ENCODE results near the gene MYF5. TPM values are rescaled to one million over a fixed set of nuclear protein-coding genes. Genes with fewer than 3 reads are reported as not detected.

Gene MYF5
- total and polyA plus RNA-seq, 2 of the 13 experiments (the other 11 are each of a cell fraction or from before 2014, with no cell fraction given), result not detected

GRCh38 chr12:80684077-80684495 is 32.6 kb upstream of the MYF5 start:
- no TSS peak for BruUV-seq (replicated peaks)
- H3K27me3 ChIP-seq (ENCODE audit: control insufficient read depth in 1 of 2, insufficient read depth in 2 of 2, low read length in 2 of 2), result no peaks in the 10 kb centered on the region
- no peak overlapping the region for H2AFZ ChIP-seq (ENCODE audit: low read length)
- ChIA-PET CTCF (ENCODE audit: low intra/inter-chr PET ratio, low total read pairs) (no interaction called here), POLR2A (no interaction called here)
- no peaks in the 10 kb centered on the region for H3K36me3 ChIP-seq (replicated peaks in 1 of 2; ENCODE audit: control insufficient read depth in 1 of 2, insufficient read depth in 2 of 2, low read length in 2 of 2)
- FAIRE-seq, result no peak
- no peak overlapping the region for H3K4me3 ChIP-seq (replicated peaks in 1 of 3; ENCODE audit: insufficient read depth in 1 of 3, low read depth in 2 of 3, low read length in 3 of 3)
- in situ Hi-C loops (cut with HindIII; ENCODE audit: extremely low pct_ligation_motif_present, low pct_unique_long_range_greater_than_20kb), result no loop called here
- no peaks in the 10 kb centered on the region for H4K20me1 ChIP-seq (ENCODE audit: insufficient read depth, low read length)
- 53% methylated on average over 7 of the region's 7 CpGs for WGBS (ENCODE audit: low lambda C conversion rate)
- no peaks in the 10 kb centered on the region for H3K79me2 ChIP-seq (ENCODE audit: insufficient read depth, low read length)
- no peak for DNase-seq (ENCODE audit: low spot score)
- H3K9ac ChIP-seq (ENCODE audit: insufficient read depth, low read depth, low read length), result no peak overlapping the region
- no peak for ATAC-seq
- no peaks in the 10 kb centered on the region for H3K4me1 ChIP-seq (ENCODE audit: insufficient read depth, low read length)
- H3K9me3 ChIP-seq (ENCODE audit: low read length), result no peaks in the 10 kb centered on the region
- TF ChIP-seq ATF1 (CRISPR knock-in tag; IDR thresholded peaks at IDR 0.05) (no peak), ZFP36 (IDR thresholded peaks at IDR 0.05; ENCODE audit: borderline replicate concordance, low read depth, low read length, partially characterized antibody) (no peak), ZNF737 (CRISPR knock-in tag; IDR thresholded peaks at IDR 0.05; ENCODE audit: borderline replicate concordance) (no peak), ZNF274 (CRISPR knock-in tag; IDR thresholded peaks at IDR 0.05) (no peak), PBX2 (CRISPR knock-in tag; IDR thresholded peaks at IDR 0.05) (no peak), POGZ (CRISPR knock-in tag; IDR thresholded peaks at IDR 0.05) (no peak), ZNF143 (CRISPR knock-in tag; IDR thresholded peaks at IDR 0.05) (no peak), SKI (IDR thresholded peaks at IDR 0.05; ENCODE audit: partially characterized antibody) (no peak)
- TF ChIP-seq, protein P1, sequence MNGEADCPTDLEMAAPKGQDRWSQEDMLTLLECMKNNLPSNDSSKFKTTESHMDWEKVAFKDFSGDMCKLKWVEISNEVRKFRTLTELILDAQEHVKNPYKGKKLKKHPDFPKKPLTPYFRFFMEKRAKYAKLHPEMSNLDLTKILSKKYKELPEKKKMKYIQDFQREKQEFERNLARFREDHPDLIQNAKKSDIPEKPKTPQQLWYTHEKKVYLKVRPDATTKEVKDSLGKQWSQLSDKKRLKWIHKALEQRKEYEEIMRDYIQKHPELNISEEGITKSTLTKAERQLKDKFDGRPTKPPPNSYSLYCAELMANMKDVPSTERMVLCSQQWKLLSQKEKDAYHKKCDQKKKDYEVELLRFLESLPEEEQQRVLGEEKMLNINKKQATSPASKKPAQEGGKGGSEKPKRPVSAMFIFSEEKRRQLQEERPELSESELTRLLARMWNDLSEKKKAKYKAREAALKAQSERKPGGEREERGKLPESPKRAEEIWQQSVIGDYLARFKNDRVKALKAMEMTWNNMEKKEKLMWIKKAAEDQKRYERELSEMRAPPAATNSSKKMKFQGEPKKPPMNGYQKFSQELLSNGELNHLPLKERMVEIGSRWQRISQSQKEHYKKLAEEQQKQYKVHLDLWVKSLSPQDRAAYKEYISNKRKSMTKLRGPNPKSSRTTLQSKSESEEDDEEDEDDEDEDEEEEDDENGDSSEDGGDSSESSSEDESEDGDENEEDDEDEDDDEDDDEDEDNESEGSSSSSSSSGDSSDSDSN (CRISPR knock-in tag; IDR thresholded peaks at IDR 0.05), result no peak
- TF ChIP-seq, protein P2, sequence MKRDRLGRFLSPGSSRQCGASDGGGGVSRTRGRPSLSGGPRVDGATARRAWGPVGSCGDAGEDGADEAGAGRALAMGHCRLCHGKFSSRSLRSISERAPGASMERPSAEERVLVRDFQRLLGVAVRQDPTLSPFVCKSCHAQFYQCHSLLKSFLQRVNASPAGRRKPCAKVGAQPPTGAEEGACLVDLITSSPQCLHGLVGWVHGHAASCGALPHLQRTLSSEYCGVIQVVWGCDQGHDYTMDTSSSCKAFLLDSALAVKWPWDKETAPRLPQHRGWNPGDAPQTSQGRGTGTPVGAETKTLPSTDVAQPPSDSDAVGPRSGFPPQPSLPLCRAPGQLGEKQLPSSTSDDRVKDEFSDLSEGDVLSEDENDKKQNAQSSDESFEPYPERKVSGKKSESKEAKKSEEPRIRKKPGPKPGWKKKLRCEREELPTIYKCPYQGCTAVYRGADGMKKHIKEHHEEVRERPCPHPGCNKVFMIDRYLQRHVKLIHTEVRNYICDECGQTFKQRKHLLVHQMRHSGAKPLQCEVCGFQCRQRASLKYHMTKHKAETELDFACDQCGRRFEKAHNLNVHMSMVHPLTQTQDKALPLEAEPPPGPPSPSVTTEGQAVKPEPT (CRISPR knock-in tag; IDR thresholded peaks at IDR 0.05; ENCODE audit: low read depth), result no peak
- intact Hi-C loops (cut with micrococcal nuclease; ENCODE audit: unreplicated experiment), result no loop called here
- no peak overlapping the region for H3K27ac ChIP-seq (ENCODE audit: extremely low read length, insufficient read depth, low read length)
- no peak overlapping the region for H3K4me2 ChIP-seq (ENCODE audit: low read depth, low read length)
